ENCODE results near the gene KRT78.

Gene KRT78

DNA sequence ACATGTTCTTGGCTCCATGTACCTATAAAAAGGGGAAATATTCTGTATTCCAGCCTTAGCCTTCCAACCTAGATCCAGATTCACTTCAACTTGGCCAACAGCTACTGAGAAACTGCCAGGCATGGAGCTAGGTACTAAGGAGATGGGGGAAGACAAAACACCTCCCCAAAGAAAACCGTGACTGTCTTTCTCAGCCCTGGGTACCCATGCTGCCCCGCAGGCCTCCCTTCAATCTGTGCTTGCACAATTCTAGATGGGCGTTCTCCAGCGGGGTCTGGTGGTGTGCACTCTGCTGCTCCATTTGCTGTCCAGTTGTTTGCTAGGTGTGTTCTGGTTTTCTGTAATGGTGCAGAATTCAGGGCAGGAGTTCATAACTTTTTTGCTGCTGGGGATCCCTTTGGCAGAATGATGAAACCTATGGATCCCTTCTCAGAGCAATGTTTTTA, 34.1 kb downstream of the KRT78 start:
- DNase-seq: no peak
- Histone ChIP-seq H3K4me3 (ENCODE audit: low read depth, low read length) (no peak overlapping the region), H3K27ac (no peak overlapping the region), H3K36me3 (no peaks in the 10 kb centered on the region), H3K27me3 (ENCODE audit: insufficient read depth, low read depth, severe bottlenecking) (peaks cover 86% of the 10 kb centered on the region), H3K9me3 (ENCODE audit: severe bottlenecking) (no peaks in the 10 kb centered on the region)
- TF ChIP-seq, protein P1, sequence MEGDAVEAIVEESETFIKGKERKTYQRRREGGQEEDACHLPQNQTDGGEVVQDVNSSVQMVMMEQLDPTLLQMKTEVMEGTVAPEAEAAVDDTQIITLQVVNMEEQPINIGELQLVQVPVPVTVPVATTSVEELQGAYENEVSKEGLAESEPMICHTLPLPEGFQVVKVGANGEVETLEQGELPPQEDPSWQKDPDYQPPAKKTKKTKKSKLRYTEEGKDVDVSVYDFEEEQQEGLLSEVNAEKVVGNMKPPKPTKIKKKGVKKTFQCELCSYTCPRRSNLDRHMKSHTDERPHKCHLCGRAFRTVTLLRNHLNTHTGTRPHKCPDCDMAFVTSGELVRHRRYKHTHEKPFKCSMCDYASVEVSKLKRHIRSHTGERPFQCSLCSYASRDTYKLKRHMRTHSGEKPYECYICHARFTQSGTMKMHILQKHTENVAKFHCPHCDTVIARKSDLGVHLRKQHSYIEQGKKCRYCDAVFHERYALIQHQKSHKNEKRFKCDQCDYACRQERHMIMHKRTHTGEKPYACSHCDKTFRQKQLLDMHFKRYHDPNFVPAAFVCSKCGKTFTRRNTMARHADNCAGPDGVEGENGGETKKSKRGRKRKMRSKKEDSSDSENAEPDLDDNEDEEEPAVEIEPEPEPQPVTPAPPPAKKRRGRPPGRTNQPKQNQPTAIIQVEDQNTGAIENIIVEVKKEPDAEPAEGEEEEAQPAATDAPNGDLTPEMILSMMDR (IDR thresholded peaks at IDR 0.05; ENCODE audit: low read depth, low read length): no peak

DNA sequence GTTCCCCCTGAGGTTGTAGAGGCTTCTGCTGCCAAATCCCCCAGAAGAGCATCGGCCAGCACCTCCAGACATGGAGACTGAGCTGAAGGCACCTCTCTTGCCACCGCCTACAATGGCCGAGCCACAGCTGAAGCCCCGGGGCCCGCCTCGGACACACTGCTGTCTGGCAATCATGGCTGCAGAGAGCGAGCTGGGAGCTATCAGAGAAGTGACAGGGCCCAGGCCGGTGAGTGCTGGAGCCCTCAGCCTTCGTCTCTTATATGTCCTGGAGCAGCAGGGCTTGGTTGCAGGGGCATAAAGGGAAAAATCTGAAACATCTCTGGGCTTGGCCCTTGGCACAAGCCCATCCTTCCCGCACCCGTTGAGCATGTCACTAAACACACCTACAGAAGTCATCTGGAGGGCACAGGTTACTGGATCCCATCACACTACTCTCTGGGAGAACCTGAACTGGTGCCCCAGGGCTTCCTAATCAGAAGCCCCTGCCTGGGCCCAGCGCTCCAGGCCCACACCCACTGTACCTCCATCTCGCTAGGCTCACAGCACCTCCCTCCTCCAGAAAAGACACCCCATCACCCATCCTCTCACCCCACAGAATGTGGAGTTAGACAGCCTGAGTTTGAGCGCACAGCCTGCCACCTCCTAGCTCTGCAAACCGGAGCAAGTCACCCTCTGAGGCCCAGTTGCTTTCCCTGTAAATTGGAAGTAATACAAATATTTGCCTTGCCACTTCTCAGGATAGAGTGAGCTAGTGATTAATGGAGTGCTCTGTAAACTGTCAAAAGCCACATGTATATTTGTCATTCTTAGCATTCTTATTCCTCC, 34.7 kb downstream of the KRT78 start, which contains the start of gene KRT4:
KRT4 (minus strand) TSS at position 232 of the 825 bp plus-strand sequence; CDS start at position 174, 58 bp downstream.
- no peak within 1 kb of the TSS for H3K27ac ChIP-seq
- no peaks in the 10 kb centered on the region for H3K36me3 ChIP-seq
- TF ChIP-seq, protein P1 (IDR thresholded peaks at IDR 0.05; ENCODE audit: low read depth, low read length): no peak
- no peak within 1 kb of the TSS for H3K4me3 ChIP-seq (ENCODE audit: low read depth, low read length)
- H3K9me3 ChIP-seq (ENCODE audit: severe bottlenecking): no peaks in the 10 kb centered on the region
- no peak for DNase-seq
- peaks cover 88% of the 10 kb centered on the region for H3K27me3 ChIP-seq (ENCODE audit: insufficient read depth, low read depth, severe bottlenecking)

DNA sequence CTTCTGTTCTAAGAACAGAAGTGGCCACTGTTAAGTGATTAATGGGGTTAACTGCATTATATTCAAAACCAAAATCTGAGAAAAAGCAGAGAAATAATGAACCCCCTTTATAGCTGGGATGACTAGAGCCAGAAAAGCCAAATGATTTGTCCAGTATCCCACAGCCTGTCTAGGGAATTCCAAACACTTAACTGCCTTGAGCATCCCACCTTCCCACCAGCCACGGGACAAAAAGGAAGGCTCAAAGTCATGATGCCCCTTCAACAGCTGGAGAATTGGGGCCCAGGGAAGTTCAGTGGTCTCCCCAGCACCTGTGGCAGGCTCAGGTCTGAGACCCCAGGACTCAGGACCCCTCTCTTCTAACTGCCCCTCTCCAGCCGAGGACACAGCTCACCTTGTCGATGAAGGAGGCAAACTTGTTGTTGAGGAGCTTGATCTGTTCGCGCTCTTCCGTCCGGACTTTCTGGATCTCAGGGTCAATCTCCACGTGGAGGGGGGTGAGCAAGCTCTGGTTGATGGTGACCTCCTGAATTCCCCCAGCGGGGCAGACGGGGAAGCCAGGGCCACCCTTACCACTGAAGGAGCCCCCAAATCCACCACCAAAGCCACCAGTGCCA, 35.5 kb downstream of the KRT78 start:
- Histone ChIP-seq H3K27ac (no peak overlapping the region), H3K27me3 (ENCODE audit: insufficient read depth, low read depth, severe bottlenecking) (peaks cover 88% of the 10 kb centered on the region), H3K9me3 (ENCODE audit: severe bottlenecking) (no peaks in the 10 kb centered on the region), H3K36me3 (no peaks in the 10 kb centered on the region), H3K4me3 (ENCODE audit: low read depth, low read length) (no peak overlapping the region)
- no peak for DNase-seq
- TF ChIP-seq, protein P1 (IDR thresholded peaks at IDR 0.05; ENCODE audit: low read depth, low read length): no peak

DNA sequence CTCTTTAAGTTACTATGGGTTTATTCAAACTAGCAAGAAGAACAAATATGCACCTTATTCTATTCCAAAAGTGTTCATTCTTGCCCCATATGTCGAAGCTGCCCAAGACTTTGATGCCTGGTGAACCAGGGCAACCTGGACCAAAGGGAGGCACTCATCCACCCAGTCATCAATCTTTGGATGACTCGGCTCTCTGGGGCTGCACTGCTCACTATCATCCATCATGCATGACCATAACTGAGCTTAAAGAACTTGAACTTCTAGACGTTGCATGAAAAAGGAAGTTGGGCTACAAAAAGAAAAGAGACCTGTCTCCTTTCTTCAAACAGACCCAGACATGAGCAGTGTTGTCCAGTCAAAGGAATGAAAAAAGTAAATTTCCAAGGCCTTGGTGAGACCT, 36.0 kb downstream of the KRT78 start:
- DNase-seq: no peak
- peaks cover 88% of the 10 kb centered on the region for H3K27me3 ChIP-seq (ENCODE audit: insufficient read depth, low read depth, severe bottlenecking)
- TF ChIP-seq, protein P1 (IDR thresholded peaks at IDR 0.05; ENCODE audit: low read depth, low read length): no peak

DNA sequence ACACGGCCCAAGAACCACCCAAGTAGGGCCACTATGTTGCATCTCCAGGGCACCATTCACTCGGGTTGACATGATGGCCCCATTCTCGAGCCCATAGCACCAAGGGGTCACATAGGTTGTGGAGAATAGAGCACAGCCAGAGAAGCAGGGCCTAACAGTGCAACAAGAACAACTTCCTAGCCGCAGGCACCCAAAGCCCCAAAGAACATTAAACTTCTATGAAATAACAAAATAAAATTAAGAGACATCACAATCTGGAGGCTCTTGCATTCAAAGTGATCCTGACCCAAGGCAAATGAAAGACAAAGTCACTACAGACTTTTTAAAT, 36.8 kb downstream of the KRT78 start:
- no peak overlapping the region for H3K4me3 ChIP-seq (ENCODE audit: low read depth, low read length)
- H3K36me3 ChIP-seq: no peaks in the 10 kb centered on the region
- no peaks in the 10 kb centered on the region for H3K9me3 ChIP-seq (ENCODE audit: severe bottlenecking)
- H3K27me3 ChIP-seq (ENCODE audit: insufficient read depth, low read depth, severe bottlenecking): peaks cover 88% of the 10 kb centered on the region
- DNase-seq: no peak
- TF ChIP-seq, protein P1 (IDR thresholded peaks at IDR 0.05; ENCODE audit: low read depth, low read length): no peak
- H3K27ac ChIP-seq: no peak overlapping the region

More for the DNA sequence above, 36.0 kb downstream of the KRT78 start:
- Histone ChIP-seq H3K27ac (no peak overlapping the region), H3K36me3 (no peaks in the 10 kb centered on the region), H3K9me3 (ENCODE audit: severe bottlenecking) (no peaks in the 10 kb centered on the region), H3K4me3 (ENCODE audit: low read depth, low read length) (no peak overlapping the region)

Data from WERI-Rb-1 (cell line).